ENCODE results near the gene FER.

DNA sequence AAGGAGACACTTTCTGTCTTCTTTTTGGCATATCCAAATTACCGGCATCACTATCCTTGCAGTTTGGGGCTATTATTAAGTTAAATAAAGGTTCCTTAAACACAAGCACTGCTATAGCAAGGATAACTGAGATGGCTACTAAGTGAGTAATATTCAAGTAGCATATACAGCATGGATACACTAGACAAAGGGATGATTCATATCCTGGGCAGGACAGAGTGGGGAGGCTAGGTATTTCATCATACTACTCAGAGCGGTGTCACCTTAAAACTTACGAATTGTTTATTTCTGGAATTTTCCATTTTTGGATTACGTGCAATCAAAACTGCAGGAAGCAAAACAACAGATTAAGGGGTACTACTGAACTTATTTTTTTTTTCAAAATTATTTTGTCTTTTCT is 54.1 kb downstream of the FER start:
- TF ChIP-seq, protein P1, sequence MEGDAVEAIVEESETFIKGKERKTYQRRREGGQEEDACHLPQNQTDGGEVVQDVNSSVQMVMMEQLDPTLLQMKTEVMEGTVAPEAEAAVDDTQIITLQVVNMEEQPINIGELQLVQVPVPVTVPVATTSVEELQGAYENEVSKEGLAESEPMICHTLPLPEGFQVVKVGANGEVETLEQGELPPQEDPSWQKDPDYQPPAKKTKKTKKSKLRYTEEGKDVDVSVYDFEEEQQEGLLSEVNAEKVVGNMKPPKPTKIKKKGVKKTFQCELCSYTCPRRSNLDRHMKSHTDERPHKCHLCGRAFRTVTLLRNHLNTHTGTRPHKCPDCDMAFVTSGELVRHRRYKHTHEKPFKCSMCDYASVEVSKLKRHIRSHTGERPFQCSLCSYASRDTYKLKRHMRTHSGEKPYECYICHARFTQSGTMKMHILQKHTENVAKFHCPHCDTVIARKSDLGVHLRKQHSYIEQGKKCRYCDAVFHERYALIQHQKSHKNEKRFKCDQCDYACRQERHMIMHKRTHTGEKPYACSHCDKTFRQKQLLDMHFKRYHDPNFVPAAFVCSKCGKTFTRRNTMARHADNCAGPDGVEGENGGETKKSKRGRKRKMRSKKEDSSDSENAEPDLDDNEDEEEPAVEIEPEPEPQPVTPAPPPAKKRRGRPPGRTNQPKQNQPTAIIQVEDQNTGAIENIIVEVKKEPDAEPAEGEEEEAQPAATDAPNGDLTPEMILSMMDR (IDR thresholded peaks at IDR 0.05; ENCODE audit: low read depth, low read length), result no peak
- TF ChIP-seq EZH2phosphoT487 (IDR thresholded peaks at IDR 0.05; ENCODE audit: low read depth), result no peak
